Smooth muscle cell (in vitro differentiated cells): Measurements from ENCODE around the gene EIF1AY. TPM values are rescaled to one million over a fixed set of nuclear protein-coding genes. Genes with fewer than 3 reads are reported as not detected.

Experiments
- DNase-seq: peaks from one replicate; lab custom pipeline; 2025; ENCODE audit not compliant: unreplicated experiment; lab: John Stamatoyannopoulos, UW
- H2AFZ ChIP-seq: fragments of 200-600 bp; sonication (generic); 2 replicates; pipeline ENCODE4 v1.6.0; 2016; ENCODE audit warnings: antibody characterized with exemption, low read depth, mild to moderate bottlenecking
- H3F3A ChIP-seq: fragments of 200-600 bp; sonication (generic); 2 replicates; pipeline ENCODE4 v1.6.0; 2017; ENCODE audit warnings: antibody characterized with exemption, low read depth
- H3K27ac ChIP-seq: fragments of 200-600 bp; sonication (generic); 2 replicates; pipeline ENCODE4 v1.5.1; 2016; ENCODE audit warnings: low read depth, mild to moderate bottlenecking
- H3K27me3 ChIP-seq: fragments of 200-600 bp; sonication (generic); 2 replicates; pipeline ENCODE4 v1.6.1; 2016; ENCODE audit warnings: low read depth, mild to moderate bottlenecking
- H3K36me3 ChIP-seq: fragments of 200-600 bp; sonication (generic); 2 replicates; pipeline ENCODE4 v1.5.1; 2016; ENCODE audit warnings: low read depth
- H3K4me1 ChIP-seq: fragments of 200-600 bp; sonication (generic); 2 replicates; pipeline ENCODE4 v1.5.1; 2016; ENCODE audit warnings: low read depth
- H3K4me2 ChIP-seq: fragments of 200-600 bp; sonication (generic); 2 replicates; pipeline ENCODE4 v1.6.0; 2016; ENCODE audit warnings: mild to moderate bottlenecking
- H3K4me3 ChIP-seq: fragments of 200-600 bp; sonication (generic); 2 replicates; pipeline ENCODE4 v1.5.1; 2016; ENCODE audit warnings: mild to moderate bottlenecking
- H3K79me2 ChIP-seq: fragments of 200-600 bp; sonication (generic); 2 replicates; pipeline ENCODE4 v1.6.0; 2016; ENCODE audit warnings: low read depth, mild to moderate bottlenecking
- H3K9ac ChIP-seq: fragments of 200-600 bp; sonication (generic); 2 replicates; pipeline ENCODE4 v1.6.0; 2016; ENCODE audit warnings: low read depth
- H3K9me3 ChIP-seq: fragments of 200-600 bp; sonication (generic); replicated peaks from 2 replicates; pipeline ENCODE4 v1.5.1; 2016; ENCODE audit warnings: low read depth
- H4K20me1 ChIP-seq: fragments of 200-600 bp; sonication (generic); 2 replicates; pipeline ENCODE4 v1.6.0; 2016; ENCODE audit warnings: low read depth
- WGBS: methylation state at CpG from one replicate; pipeline ENCODE4 v1.1.7; 2016; ENCODE audit warnings: low lambda C conversion rate; 5-methylcytosine and 5-hydroxymethylcytosine counted together
- polyA plus RNA-seq: library from polyadenylated mRNA; unstranded; fragments of >200 nt; fragmentation: Nextera tagmentation; extraction: Ambion mirVana; gene quantifications from 2 replicates; pipeline ENCODE4 v1.2.1, GENCODE V29; 2016
- small RNA-seq: library from RNA; depleted of rRNA; stranded (forward); fragments of <200 nt; gene quantifications from one replicate; pipeline ENCODE3, GENCODE V24; 2014
- total RNA-seq: library from RNA; depleted of rRNA; stranded (reverse); fragments of >200 nt; gene quantifications from 2 replicates; pipeline ENCODE4 v1.2.3, GENCODE V29; 2014
- TF ChIP-seq, protein P1 (sequence below): fragments of 200-600 bp; sonication (generic); IDR thresholded peaks from 2 replicates; pipeline ENCODE4 v1.5.1; 2017; ENCODE audit warnings: borderline replicate concordance, mild to moderate bottlenecking, antibody characterized with exemption; ENCODE audit not compliant: insufficient read depth, poor library complexity, severe bottlenecking

EIF1AY gene
- total and polyA plus RNA-seq, 2 experiments from 2014 or later = not detected

DNA sequence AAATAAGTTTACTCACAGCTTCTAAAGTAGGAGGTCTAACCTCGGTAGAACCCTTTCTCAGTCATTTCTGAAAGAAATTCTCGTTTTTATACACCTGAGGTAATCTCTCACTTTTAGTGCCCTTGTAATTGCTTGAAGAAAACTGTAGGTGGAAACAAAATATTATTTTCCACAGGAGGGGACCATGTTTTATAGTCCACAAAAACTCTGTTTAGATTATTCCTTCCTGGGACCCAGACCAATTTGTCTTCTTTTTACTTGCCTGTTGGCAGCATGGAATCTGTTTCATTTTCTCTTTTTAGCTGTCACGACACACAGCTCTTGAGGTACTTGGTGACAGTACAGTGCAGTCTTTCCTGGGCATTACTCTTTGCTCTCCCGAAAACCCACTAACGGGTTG is 930 bp downstream of the EIF1AY start:
- DNase-seq = no peak
- H3K27me3 ChIP-seq = no peaks in the 10 kb centered on the region
- H3K9me3 ChIP-seq = no peaks in the 10 kb centered on the region
- H2AFZ ChIP-seq = no peak overlapping the region
- H3K27ac ChIP-seq = no peak overlapping the region
- H3K36me3 ChIP-seq = no peaks in the 10 kb centered on the region
- no peak overlapping the region for H3K4me2 ChIP-seq
- H3K4me3 ChIP-seq = no peak overlapping the region
- no peaks in the 10 kb centered on the region for H3K79me2 ChIP-seq
- H3K4me1 ChIP-seq = no peaks in the 10 kb centered on the region
- no peaks in the 10 kb centered on the region for H4K20me1 ChIP-seq
- no peaks in the 10 kb centered on the region for H3F3A ChIP-seq
- no CpG with 5 or more reads among the region's 5 CpGs for WGBS
- TF ChIP-seq, protein P1, sequence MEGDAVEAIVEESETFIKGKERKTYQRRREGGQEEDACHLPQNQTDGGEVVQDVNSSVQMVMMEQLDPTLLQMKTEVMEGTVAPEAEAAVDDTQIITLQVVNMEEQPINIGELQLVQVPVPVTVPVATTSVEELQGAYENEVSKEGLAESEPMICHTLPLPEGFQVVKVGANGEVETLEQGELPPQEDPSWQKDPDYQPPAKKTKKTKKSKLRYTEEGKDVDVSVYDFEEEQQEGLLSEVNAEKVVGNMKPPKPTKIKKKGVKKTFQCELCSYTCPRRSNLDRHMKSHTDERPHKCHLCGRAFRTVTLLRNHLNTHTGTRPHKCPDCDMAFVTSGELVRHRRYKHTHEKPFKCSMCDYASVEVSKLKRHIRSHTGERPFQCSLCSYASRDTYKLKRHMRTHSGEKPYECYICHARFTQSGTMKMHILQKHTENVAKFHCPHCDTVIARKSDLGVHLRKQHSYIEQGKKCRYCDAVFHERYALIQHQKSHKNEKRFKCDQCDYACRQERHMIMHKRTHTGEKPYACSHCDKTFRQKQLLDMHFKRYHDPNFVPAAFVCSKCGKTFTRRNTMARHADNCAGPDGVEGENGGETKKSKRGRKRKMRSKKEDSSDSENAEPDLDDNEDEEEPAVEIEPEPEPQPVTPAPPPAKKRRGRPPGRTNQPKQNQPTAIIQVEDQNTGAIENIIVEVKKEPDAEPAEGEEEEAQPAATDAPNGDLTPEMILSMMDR = no peak
- no peak overlapping the region for H3K9ac ChIP-seq

- DNase-seq = no peak
- Histone ChIP-seq H3K36me3 (no peaks in the 10 kb centered on the region), H3F3A (no peaks in the 10 kb centered on the region), H3K4me3 (no peak overlapping the region), H3K4me1 (no peaks in the 10 kb centered on the region), H4K20me1 (no peaks in the 10 kb centered on the region), H3K9ac (no peak overlapping the region), H3K79me2 (no peaks in the 10 kb centered on the region), H3K27me3 (no peaks in the 10 kb centered on the region), H3K27ac (no peak overlapping the region), H2AFZ (no peak overlapping the region), H3K9me3 (no peaks in the 10 kb centered on the region), H3K4me2 (no peak overlapping the region)
- TF ChIP-seq, protein P1 = no peak
- WGBS = no CpG with 5 or more reads among the region's 3 CpGs
These were observed 2.6 kb downstream of the EIF1AY start for GRCh38 chrY:20578206-20578605.

- Histone ChIP-seq H3F3A (no peaks in the 10 kb centered on the region), H3K4me2 (no peak overlapping the region), H2AFZ (no peak overlapping the region), H3K79me2 (no peaks in the 10 kb centered on the region), H3K4me3 (no peak overlapping the region), H3K9ac (no peak overlapping the region), H3K36me3 (no peaks in the 10 kb centered on the region), H4K20me1 (no peaks in the 10 kb centered on the region), H3K9me3 (no peaks in the 10 kb centered on the region), H3K27me3 (no peaks in the 10 kb centered on the region), H3K4me1 (no peaks in the 10 kb centered on the region), H3K27ac (no peak overlapping the region)
- no peak for DNase-seq
- TF ChIP-seq, protein P1 = no peak
- whole genome bisulfite sequencing = no CpG with 5 or more reads among the region's 3 CpGs
These were observed 6.1 kb downstream of the EIF1AY start for GRCh38 chrY:20581687-20582086.

DNA sequence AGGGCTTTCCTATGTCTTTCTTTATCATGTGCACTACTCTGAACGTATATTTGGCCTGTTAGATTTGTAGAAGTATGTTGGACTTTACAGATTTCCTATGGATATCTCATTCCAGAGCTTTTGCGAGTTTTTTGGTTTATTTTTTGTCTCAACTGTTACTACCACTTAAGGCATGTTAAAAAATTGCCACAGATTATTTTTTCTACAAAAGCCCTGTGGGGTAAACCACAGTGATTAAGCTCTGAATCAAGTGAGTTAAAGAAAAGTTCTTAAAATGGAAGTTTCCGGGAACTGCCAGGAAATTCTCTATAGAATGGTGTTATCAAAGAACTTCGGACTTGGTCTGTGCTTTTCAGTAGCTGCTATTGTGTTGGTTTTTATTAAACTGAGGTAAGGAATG is 10.6 kb downstream of the EIF1AY start:
- no peaks in the 10 kb centered on the region for H3K9me3 ChIP-seq
- no peaks in the 10 kb centered on the region for H3K27me3 ChIP-seq
- no peaks in the 10 kb centered on the region for H4K20me1 ChIP-seq
- no peak overlapping the region for H3K4me2 ChIP-seq
- H3K79me2 ChIP-seq = no peaks in the 10 kb centered on the region
- H2AFZ ChIP-seq = no peak overlapping the region
- WGBS = no CpG with 5 or more reads among the region's 4 CpGs
- DNase-seq = no peak
- no peaks in the 10 kb centered on the region for H3K4me1 ChIP-seq
- TF ChIP-seq, protein P1 = no peak
- H3K27ac ChIP-seq = no peak overlapping the region
- no peaks in the 10 kb centered on the region for H3K36me3 ChIP-seq
- no peak overlapping the region for H3K9ac ChIP-seq
- H3F3A ChIP-seq = no peaks in the 10 kb centered on the region
- no peak overlapping the region for H3K4me3 ChIP-seq

Small RNA genes within 50 kb of the gene (small RNA-seq; reads per million reads assigned to genes)
- not detected for gene KDM5DP1

Other genes starting within 250 kb of the EIF1AY start
- gene RPS4Y2, start 180.3 kb downstream of the EIF1AY start, total RNA-seq = not detected in 2 replicates
- gene RPS4Y2, start 180.3 kb downstream of the EIF1AY start, polyA plus RNA-seq = not detected in 2 replicates